Stimulated activated CD8-positive, alpha-beta memory T cell treated with anti-CD3 and anti-CD28 coated beads, Interleukin-15, amount 100 ng/mL, for 1 hour (primary cell): ENCODE measurements around the gene SEC63.
"Not testable (repeated sequence)": the region's sequence is repeated elsewhere in the genome, so short reads cannot be mapped to it uniquely, and the experiment has no call there.

Experiments
- DNase-seq: peaks from one replicate; pipeline ENCODE4 v3.0.0-alpha.2; 2020; ENCODE audit warnings: low read depth

The SEC63 gene

GRCh38 chr6:107957909-107958688 lies at the start of gene SEC63:
SEC63 (minus strand) TSS chr6:107958208; CDS start chr6:107958009, 199 bp downstream.
- peak; percentile 98 for DNase-seq

- DNase-seq = no peak
Observed at GRCh38 chr6:108005961-108006360, 48.0 kb upstream of the SEC63 start.

GRCh38 chr6:108004861-108005260 lies 46.9 kb upstream of the SEC63 start:
- DNase-seq = no peak

GRCh38 chr6:108002365-108003221 lies 44.6 kb upstream of the SEC63 start:
- no peak for DNase-seq

GRCh38 chr6:108001696-108002231 lies 43.8 kb upstream of the SEC63 start:
- DNase-seq = no peak

- DNase-seq = not testable (repeated sequence)
Observed at GRCh38 chr6:108000259-108000658, 42.3 kb upstream of the SEC63 start.

- no peak for DNase-seq
Observed at GRCh38 chr6:107999341-107999740, 41.3 kb upstream of the SEC63 start.

GRCh38 chr6:107991772-107992550 lies 34.0 kb upstream of the SEC63 start:
- DNase-seq = no peak

GRCh38 chr6:107991061-107991460 lies 33.1 kb upstream of the SEC63 start:
- no peak for DNase-seq

GRCh38 chr6:107990587-107990986 lies 32.6 kb upstream of the SEC63 start:
- not testable (repeated sequence) for DNase-seq

- no peak for DNase-seq
Observed at GRCh38 chr6:107989166-107990094, 31.4 kb upstream of the SEC63 start.

GRCh38 chr6:107988570-107988969 lies 30.6 kb upstream of the SEC63 start:
- DNase-seq = no peak

- DNase-seq = no peak
Observed at GRCh38 chr6:107987805-107988204, 29.8 kb upstream of the SEC63 start.

- no peak for DNase-seq
Observed at GRCh38 chr6:107985701-107986100, 27.7 kb upstream of the SEC63 start.

- no peak for DNase-seq
Observed at GRCh38 chr6:107983811-107984210, 25.8 kb upstream of the SEC63 start.

GRCh38 chr6:107982486-107982885 lies 24.5 kb upstream of the SEC63 start:
- no peak for DNase-seq

- no peak for DNase-seq
Observed at GRCh38 chr6:107981695-107982094, 23.7 kb upstream of the SEC63 start.

GRCh38 chr6:107977283-107977682 lies 19.3 kb upstream of the SEC63 start:
- DNase-seq = no peak

GRCh38 chr6:107976155-107976783 lies 18.3 kb upstream of the SEC63 start:
- DNase-seq = no peak

GRCh38 chr6:107973594-107973993 lies 15.6 kb upstream of the SEC63 start:
- no peak for DNase-seq
